SU-DHL-6 (cell line): ENCODE results near the gene MYMK.

Experiments used
- H2AFZ ChIP-seq: fragments of 200-600 bp; sonication (generic); 2 replicates; pipeline ENCODE4 v1.6.1; 2014; ENCODE audit warnings: low read depth, mild to moderate bottlenecking, moderate library complexity, mixed read lengths, antibody characterized with exemption, low read length; ENCODE audit not compliant: severe bottlenecking
- H3F3A ChIP-seq: fragments of 200-600 bp; shearing (Covaris generic); 2 replicates; pipeline ENCODE4 v1.6.0; 2016; ENCODE audit warnings: antibody characterized with exemption, mild to moderate bottlenecking; ENCODE audit not compliant: insufficient read depth
- H3K27ac ChIP-seq: fragments of 200-600 bp; sonication (generic); 2 replicates; pipeline ENCODE4 v1.5.1; 2016; ENCODE audit warnings: low read depth, mild to moderate bottlenecking, low read length, moderate library complexity, mixed read lengths
- H3K27me3 ChIP-seq: fragments of 200-600 bp; sonication (generic), shearing (Covaris generic); 2 replicates; pipeline ENCODE4 v1.6.0; 2014; ENCODE audit warnings: mild to moderate bottlenecking, low read length
- H3K36me3 ChIP-seq: fragments of 200-600 bp; sonication (generic); 2 replicates; pipeline ENCODE4 v1.6.1; 2014; ENCODE audit warnings: mild to moderate bottlenecking, low read length, mixed read lengths
- H3K4me2 ChIP-seq: fragments of 300-600, 200-600 bp; shearing (Covaris generic), sonication (generic); 2 replicates; pipeline ENCODE4 v1.6.0; 2014; ENCODE audit warnings: low read length, low read depth, mild to moderate bottlenecking; ENCODE audit not compliant: poor library complexity, severe bottlenecking
- H3K4me3 ChIP-seq: fragments of 200-600 bp; sonication (generic); 2 replicates; pipeline ENCODE4 v1.5.1; 2014; ENCODE audit warnings: antibody characterized with exemption, low read length, mild to moderate bottlenecking, mixed read lengths; ENCODE audit not compliant: insufficient read depth, poor library complexity, severe bottlenecking
- H3K79me2 ChIP-seq: fragments of 200-600 bp; sonication (generic); 2 replicates; pipeline ENCODE4 v1.6.1; 2014; ENCODE audit warnings: mild to moderate bottlenecking, low read length, moderate library complexity; ENCODE audit not compliant: insufficient read depth
- H3K9ac ChIP-seq: fragments of 200-600 bp; sonication (generic); 2 replicates; pipeline ENCODE4 v1.7.0; 2014; ENCODE audit warnings: mild to moderate bottlenecking, low read length
- H3K9me2 ChIP-seq: fragments of 200-600 bp; sonication (generic); replicated peaks from 2 replicates; pipeline ENCODE4 v1.6.1; 2014; ENCODE audit warnings: low read length; ENCODE audit not compliant: insufficient read depth
- H3K9me3 ChIP-seq: fragments of 200-600 bp; sonication (generic); 2 replicates; pipeline ENCODE4 v1.6.1; 2014; ENCODE audit warnings: low read length, mixed read lengths; ENCODE audit not compliant: insufficient read depth
- H4K20me1 ChIP-seq: fragments of 200-600 bp; sonication (generic); 2 replicates; pipeline ENCODE4 v1.6.1; 2014; ENCODE audit warnings: low read depth, mild to moderate bottlenecking, antibody characterized with exemption, low read length, moderate library complexity, mixed read lengths
- EZH2phosphoT487 ChIP-seq: fragments of 200-600 bp; sonication (generic), shearing (Covaris generic); conservative IDR thresholded peaks from 2 replicates; pipeline ENCODE4 v1.6.1; 2018; ENCODE audit warnings: mild to moderate bottlenecking, antibody characterized with exemption, low read length, moderate library complexity, mixed read lengths
- TF ChIP-seq, protein P1 (sequence below): fragments of 200-600 bp; sonication (generic); IDR thresholded peaks from one replicate; pipeline ENCODE4 v1.5.1; 2017; ENCODE audit warnings: antibody characterized with exemption, mild to moderate bottlenecking, low read length, moderate library complexity; ENCODE audit not compliant: insufficient read depth, poor library complexity, severe bottlenecking

Gene MYMK

DNA sequence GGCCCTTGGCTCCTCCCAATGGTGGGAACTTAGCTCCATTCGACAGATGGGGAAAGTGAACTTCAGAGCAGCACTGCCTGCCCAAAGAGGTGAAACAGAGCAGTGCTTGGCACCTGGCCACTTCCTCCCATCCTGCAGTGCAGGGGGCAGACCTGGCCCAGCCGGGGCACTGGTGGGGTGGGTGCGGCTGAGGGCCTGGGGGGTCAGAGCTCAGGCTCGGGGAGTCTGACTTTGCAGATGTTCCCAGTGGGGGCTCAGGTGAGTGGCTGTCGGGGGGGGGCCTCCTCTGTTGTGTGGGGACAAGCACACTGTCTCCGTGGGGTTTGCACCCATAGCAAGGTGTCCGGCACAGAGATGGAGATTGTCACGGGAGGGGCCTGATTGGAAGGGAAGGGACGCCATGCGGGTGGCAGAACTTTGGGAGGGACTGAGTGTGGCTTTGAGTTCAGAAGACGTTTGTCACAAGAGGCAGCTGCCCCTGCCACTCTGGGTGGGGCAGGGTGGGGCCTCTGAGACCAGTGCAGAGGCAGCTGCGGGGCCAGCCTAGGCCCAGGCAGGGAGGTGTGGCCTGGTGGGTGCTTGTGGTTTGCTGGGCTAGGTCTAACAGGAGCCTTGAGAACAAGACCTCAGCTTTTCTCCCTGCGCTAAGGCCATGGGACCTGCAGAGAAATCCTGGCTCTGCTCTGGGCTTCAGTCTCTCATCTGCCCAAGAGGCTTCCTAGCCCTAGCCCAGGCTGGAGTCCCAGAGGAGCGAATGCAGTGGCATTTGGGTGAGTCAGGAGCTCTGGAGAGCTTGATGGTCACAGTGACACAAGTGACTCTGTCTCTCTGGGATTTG lies 2.5 kb downstream of the MYMK start:
- Histone ChIP-seq H3K9me3 (no peaks in the 10 kb centered on the region), H4K20me1 (no peaks in the 10 kb centered on the region), H3K27ac (no peak overlapping the region), H3K4me2 (no peak overlapping the region), H3K36me3 (no peaks in the 10 kb centered on the region), H3K4me3 (no peak overlapping the region), H3K9me2 (no peaks in the 10 kb centered on the region), H2AFZ (no peak overlapping the region), H3F3A (no peaks in the 10 kb centered on the region), H3K79me2 (no peaks in the 10 kb centered on the region), H3K9ac (no peak overlapping the region), H3K27me3 (no peaks in the 10 kb centered on the region)
- TF ChIP-seq EZH2phosphoT487 = no peak
- TF ChIP-seq, protein P1, sequence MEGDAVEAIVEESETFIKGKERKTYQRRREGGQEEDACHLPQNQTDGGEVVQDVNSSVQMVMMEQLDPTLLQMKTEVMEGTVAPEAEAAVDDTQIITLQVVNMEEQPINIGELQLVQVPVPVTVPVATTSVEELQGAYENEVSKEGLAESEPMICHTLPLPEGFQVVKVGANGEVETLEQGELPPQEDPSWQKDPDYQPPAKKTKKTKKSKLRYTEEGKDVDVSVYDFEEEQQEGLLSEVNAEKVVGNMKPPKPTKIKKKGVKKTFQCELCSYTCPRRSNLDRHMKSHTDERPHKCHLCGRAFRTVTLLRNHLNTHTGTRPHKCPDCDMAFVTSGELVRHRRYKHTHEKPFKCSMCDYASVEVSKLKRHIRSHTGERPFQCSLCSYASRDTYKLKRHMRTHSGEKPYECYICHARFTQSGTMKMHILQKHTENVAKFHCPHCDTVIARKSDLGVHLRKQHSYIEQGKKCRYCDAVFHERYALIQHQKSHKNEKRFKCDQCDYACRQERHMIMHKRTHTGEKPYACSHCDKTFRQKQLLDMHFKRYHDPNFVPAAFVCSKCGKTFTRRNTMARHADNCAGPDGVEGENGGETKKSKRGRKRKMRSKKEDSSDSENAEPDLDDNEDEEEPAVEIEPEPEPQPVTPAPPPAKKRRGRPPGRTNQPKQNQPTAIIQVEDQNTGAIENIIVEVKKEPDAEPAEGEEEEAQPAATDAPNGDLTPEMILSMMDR = no peak

DNA sequence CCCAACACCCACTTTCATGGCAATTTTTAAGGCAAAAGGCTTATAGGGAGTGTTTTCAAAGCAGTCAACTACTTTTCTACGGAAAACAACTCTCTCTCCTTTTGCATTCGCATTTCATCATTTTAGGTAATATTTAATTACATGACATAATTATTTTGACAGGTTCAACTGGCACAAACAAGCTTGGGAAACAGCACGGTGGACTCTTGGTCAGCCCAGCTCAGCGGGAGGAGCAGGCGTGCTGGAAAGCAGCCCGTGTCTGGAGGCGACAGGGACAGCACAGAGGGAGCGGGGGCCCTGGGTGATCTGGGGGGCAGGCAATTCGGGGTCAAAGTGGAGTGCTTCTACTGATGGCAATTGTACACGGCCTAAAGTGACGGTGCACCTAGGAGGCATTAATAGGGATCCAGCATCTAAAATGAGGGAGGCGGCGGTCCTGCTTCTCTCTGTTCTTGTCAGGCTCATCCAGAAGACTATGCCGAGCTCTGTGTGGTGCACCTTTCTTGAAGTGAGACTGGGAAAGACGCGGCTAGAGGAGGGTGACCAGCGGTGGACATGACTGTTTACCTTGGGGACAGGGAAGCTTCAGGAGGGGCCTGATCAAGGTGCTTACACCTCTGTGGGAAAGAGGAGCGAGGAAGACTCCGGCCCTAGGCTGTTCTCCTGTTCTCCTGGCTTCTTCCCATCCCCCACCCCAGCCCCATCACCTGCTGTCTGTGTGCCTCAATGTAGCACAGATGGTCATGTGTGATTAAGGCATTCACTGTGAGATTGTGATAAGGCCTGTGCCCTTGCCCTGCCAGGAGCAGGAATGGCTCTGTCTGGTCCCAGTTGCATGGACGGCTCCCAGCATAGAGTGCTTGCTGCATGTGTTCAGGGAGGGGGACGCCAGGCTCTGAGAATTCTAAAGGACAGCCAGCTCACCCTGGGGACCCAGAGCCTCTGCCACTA lies 3.4 kb downstream of the MYMK start:
- no peaks in the 10 kb centered on the region for H3K9me3 ChIP-seq
- H2AFZ ChIP-seq = no peak overlapping the region
- H3K27me3 ChIP-seq = no peaks in the 10 kb centered on the region
- TF ChIP-seq, protein P1 = no peak
- TF ChIP-seq EZH2phosphoT487 = no peak
- no peak overlapping the region for H3K4me3 ChIP-seq
- no peaks in the 10 kb centered on the region for H3K36me3 ChIP-seq
- no peaks in the 10 kb centered on the region for H4K20me1 ChIP-seq
- H3K4me2 ChIP-seq = no peak overlapping the region
- H3K27ac ChIP-seq = no peak overlapping the region
- no peak overlapping the region for H3K9ac ChIP-seq
- no peaks in the 10 kb centered on the region for H3K79me2 ChIP-seq
- H3F3A ChIP-seq = no peaks in the 10 kb centered on the region
- H3K9me2 ChIP-seq = no peaks in the 10 kb centered on the region

DNA sequence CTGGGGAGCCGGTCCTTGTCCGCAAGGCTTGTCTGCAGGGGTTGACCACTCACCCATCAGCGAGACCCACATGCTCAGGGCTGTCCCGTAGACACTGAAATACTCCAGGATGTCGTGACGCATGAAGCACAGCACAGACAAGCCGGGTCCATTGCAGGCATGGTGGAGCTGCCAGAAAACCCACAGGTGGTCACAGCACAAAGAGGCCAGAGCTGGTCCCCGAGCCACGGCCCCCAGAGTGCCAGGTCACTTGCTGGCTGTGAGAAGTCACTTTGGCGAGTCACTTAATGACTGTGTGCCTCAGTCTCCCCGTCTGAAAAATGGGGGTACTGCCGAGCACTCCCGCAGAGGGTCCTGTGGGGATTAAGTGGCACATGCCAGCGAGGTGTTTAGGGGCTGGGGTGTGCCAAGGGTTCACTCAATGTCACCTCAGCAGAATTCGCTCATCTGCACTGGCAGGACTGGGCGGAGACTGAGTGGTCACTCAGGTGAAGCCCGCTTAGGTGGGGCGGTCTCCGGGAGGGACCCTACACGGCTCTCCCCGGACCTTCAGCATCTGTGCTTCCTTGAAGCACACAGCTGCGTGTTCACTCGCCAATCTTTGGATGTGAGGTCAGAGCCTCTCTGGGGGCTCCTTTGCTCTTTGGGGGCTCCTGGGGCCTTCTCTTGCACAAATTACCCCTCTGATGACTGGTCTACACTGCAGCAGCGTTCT lies 4.5 kb downstream of the MYMK start:
- Histone ChIP-seq H3K36me3 (no peaks in the 10 kb centered on the region), H3K27ac (no peak overlapping the region), H3K4me3 (no peak overlapping the region), H3K9ac (no peak overlapping the region), H3K79me2 (no peaks in the 10 kb centered on the region), H3K27me3 (no peaks in the 10 kb centered on the region), H3F3A (no peaks in the 10 kb centered on the region), H3K4me2 (no peak overlapping the region), H2AFZ (no peak overlapping the region), H4K20me1 (no peaks in the 10 kb centered on the region), H3K9me3 (no peaks in the 10 kb centered on the region), H3K9me2 (no peaks in the 10 kb centered on the region)
- TF ChIP-seq, protein P1 = no peak
- TF ChIP-seq EZH2phosphoT487 = no peak
